ENCODE results near the gene SLC25A13. TPM values are rescaled to one million over a fixed set of nuclear protein-coding genes. Genes with fewer than 3 reads are reported as not detected.
A peak's percentile ranks its signal among the peaks of the same experiment; 100 is the strongest.
"Not testable (repeated sequence)": the region's sequence is repeated elsewhere in the genome, so short reads cannot be mapped to it uniquely, and the experiment has no call there.

The SLC25A13 gene
- total RNA-seq, 1 donor: 19.2 TPM

GRCh38 chr7:96157856-96158255 is 164.0 kb downstream of the SLC25A13 start:
- no peak overlapping the region for H3K4me3 ChIP-seq (ENCODE audit: insufficient read depth, low read length)
- no peak overlapping the region for H3K27ac ChIP-seq (ENCODE audit: low read depth, low read length)
- TF ChIP-seq, protein P1, sequence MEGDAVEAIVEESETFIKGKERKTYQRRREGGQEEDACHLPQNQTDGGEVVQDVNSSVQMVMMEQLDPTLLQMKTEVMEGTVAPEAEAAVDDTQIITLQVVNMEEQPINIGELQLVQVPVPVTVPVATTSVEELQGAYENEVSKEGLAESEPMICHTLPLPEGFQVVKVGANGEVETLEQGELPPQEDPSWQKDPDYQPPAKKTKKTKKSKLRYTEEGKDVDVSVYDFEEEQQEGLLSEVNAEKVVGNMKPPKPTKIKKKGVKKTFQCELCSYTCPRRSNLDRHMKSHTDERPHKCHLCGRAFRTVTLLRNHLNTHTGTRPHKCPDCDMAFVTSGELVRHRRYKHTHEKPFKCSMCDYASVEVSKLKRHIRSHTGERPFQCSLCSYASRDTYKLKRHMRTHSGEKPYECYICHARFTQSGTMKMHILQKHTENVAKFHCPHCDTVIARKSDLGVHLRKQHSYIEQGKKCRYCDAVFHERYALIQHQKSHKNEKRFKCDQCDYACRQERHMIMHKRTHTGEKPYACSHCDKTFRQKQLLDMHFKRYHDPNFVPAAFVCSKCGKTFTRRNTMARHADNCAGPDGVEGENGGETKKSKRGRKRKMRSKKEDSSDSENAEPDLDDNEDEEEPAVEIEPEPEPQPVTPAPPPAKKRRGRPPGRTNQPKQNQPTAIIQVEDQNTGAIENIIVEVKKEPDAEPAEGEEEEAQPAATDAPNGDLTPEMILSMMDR (IDR thresholded peaks at IDR 0.05; ENCODE audit: extremely low read depth, low read depth, low read length): no peak
- H3K36me3 ChIP-seq (ENCODE audit: insufficient read depth, low read length): peaks cover 1% of the 10 kb centered on the region
- no peak overlapping the region for H2AFZ ChIP-seq (ENCODE audit: low read length)
- no peaks in the 10 kb centered on the region for H4K20me1 ChIP-seq (ENCODE audit: insufficient read depth, low read length)
- H3K9me3 ChIP-seq (ENCODE audit: low read depth, low read length): no peaks in the 10 kb centered on the region
- no peaks in the 10 kb centered on the region for H3K79me2 ChIP-seq (ENCODE audit: insufficient read depth, low read length)
- H3K4me2 ChIP-seq (ENCODE audit: insufficient read depth, low read length): no peak overlapping the region
- no peaks in the 10 kb centered on the region for H3K27me3 ChIP-seq (ENCODE audit: insufficient read depth, low read length)
- no peaks in the 10 kb centered on the region for H3K4me1 ChIP-seq (ENCODE audit: insufficient read depth, low read length)
- no peak for DNase-seq (ENCODE audit: insufficient read length, low spot score, missing footprints)

- H3K4me3 ChIP-seq (ENCODE audit: insufficient read depth, low read length); H3K79me2 ChIP-seq (ENCODE audit: insufficient read depth, low read length); H3K4me2 ChIP-seq (ENCODE audit: insufficient read depth, low read length); H3K9me3 ChIP-seq (ENCODE audit: low read depth, low read length); H3K4me1 ChIP-seq (ENCODE audit: insufficient read depth, low read length); H4K20me1 ChIP-seq (ENCODE audit: insufficient read depth, low read length); H3K27ac ChIP-seq (ENCODE audit: low read depth, low read length); H3K36me3 ChIP-seq (ENCODE audit: insufficient read depth, low read length); H2AFZ ChIP-seq (ENCODE audit: low read length); H3K27me3 ChIP-seq (ENCODE audit: insufficient read depth, low read length): not testable (repeated sequence)
- peak; percentile 77 for DNase-seq (ENCODE audit: insufficient read length, low spot score, missing footprints)
Observed at GRCh38 chr7:96154506-96154905, 167.4 kb downstream of the SLC25A13 start.

DNA sequence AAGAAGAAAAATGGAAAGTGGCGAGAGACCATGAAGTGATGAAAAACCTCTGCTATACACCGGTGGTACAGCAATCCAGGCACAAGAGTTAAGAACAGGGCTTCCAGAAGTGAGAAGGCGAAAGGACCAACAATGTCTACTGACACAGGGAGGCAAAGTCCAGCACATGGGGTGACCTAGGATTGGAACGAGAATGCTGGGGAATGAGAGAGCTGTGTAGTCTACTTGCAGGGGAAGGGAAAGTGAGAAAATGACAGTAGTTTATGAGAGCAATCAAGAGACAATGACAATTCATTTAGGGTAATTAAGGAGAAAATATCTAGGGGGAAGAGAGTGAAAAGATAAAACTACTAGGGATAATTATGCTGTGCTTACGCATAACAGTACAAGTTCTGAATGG is 169.2 kb downstream of the SLC25A13 start:
- no peak overlapping the region for H3K27ac ChIP-seq (ENCODE audit: low read depth, low read length)
- no peaks in the 10 kb centered on the region for H3K4me1 ChIP-seq (ENCODE audit: insufficient read depth, low read length)
- no peak for DNase-seq (ENCODE audit: insufficient read length, low spot score, missing footprints)
- no peak overlapping the region for H3K4me2 ChIP-seq (ENCODE audit: insufficient read depth, low read length)
- H3K9me3 ChIP-seq (ENCODE audit: low read depth, low read length): no peaks in the 10 kb centered on the region
- no peaks in the 10 kb centered on the region for H3K79me2 ChIP-seq (ENCODE audit: insufficient read depth, low read length)
- H2AFZ ChIP-seq (ENCODE audit: low read length): no peak overlapping the region
- TF ChIP-seq, protein P1 (IDR thresholded peaks at IDR 0.05; ENCODE audit: extremely low read depth, low read depth, low read length): no peak
- H3K27me3 ChIP-seq (ENCODE audit: insufficient read depth, low read length): no peaks in the 10 kb centered on the region
- no peak overlapping the region for H3K4me3 ChIP-seq (ENCODE audit: insufficient read depth, low read length)
- no peaks in the 10 kb centered on the region for H4K20me1 ChIP-seq (ENCODE audit: insufficient read depth, low read length)
- no peaks in the 10 kb centered on the region for H3K36me3 ChIP-seq (ENCODE audit: insufficient read depth, low read length)

DNA sequence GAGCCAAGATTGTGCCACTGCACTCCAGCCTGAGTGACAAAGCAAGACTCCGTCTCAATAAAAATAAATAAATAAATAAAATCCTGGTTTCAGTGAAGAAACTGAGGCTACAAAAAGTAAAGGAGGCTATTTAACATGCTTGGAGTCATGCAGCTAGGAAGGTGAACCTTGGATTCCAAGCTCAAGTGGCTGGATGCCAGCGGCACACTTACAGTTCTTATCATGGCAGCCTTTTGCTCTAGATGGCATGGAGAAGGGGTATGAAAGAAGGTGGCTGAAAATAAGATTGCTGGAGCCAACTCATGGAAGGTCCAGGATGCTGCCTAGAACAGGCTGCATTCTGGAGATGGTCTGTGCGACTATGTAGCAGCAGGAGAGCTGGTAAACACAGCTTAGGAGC is 170.0 kb downstream of the SLC25A13 start:
- Histone ChIP-seq H3K27me3 (ENCODE audit: insufficient read depth, low read length) (no peaks in the 10 kb centered on the region), H2AFZ (ENCODE audit: low read length) (no peak overlapping the region), H3K36me3 (ENCODE audit: insufficient read depth, low read length) (no peaks in the 10 kb centered on the region), H3K4me2 (ENCODE audit: insufficient read depth, low read length) (no peak overlapping the region), H3K79me2 (ENCODE audit: insufficient read depth, low read length) (no peaks in the 10 kb centered on the region), H3K4me1 (ENCODE audit: insufficient read depth, low read length) (no peaks in the 10 kb centered on the region), H3K27ac (ENCODE audit: low read depth, low read length) (no peak overlapping the region), H4K20me1 (ENCODE audit: insufficient read depth, low read length) (no peaks in the 10 kb centered on the region), H3K9me3 (ENCODE audit: low read depth, low read length) (no peaks in the 10 kb centered on the region), H3K4me3 (ENCODE audit: insufficient read depth, low read length) (no peak overlapping the region)
- TF ChIP-seq, protein P1 (IDR thresholded peaks at IDR 0.05; ENCODE audit: extremely low read depth, low read depth, low read length): no peak
- DNase-seq (ENCODE audit: insufficient read length, low spot score, missing footprints): no peak

DNA sequence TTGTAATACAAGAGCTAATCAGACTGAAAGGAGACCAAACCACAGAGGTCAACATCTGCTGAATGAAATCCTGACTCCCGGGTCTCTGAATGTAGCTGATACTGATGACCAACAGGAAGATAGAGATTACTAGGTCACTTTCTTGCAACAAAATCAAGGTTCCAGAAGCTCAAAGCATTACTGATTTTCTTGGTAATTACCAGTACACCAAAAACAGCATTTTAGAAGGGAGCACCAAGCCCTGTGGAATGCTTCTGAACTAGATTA is 177.7 kb downstream of the SLC25A13 start:
- H3K4me1 ChIP-seq (ENCODE audit: insufficient read depth, low read length): no peaks in the 10 kb centered on the region
- TF ChIP-seq, protein P1 (IDR thresholded peaks at IDR 0.05; ENCODE audit: extremely low read depth, low read depth, low read length): no peak
- H3K36me3 ChIP-seq (ENCODE audit: insufficient read depth, low read length): no peaks in the 10 kb centered on the region
- no peaks in the 10 kb centered on the region for H3K27me3 ChIP-seq (ENCODE audit: insufficient read depth, low read length)
- no peak for DNase-seq (ENCODE audit: insufficient read length, low spot score, missing footprints)
- no peak overlapping the region for H3K27ac ChIP-seq (ENCODE audit: low read depth, low read length)
- H3K4me2 ChIP-seq (ENCODE audit: insufficient read depth, low read length): no peak overlapping the region
- no peak overlapping the region for H2AFZ ChIP-seq (ENCODE audit: low read length)
- H4K20me1 ChIP-seq (ENCODE audit: insufficient read depth, low read length): no peaks in the 10 kb centered on the region
- no peak overlapping the region for H3K4me3 ChIP-seq (ENCODE audit: insufficient read depth, low read length)
- H3K9me3 ChIP-seq (ENCODE audit: low read depth, low read length): no peaks in the 10 kb centered on the region
- H3K79me2 ChIP-seq (ENCODE audit: insufficient read depth, low read length): no peaks in the 10 kb centered on the region

Measured in osteoblast (primary cell).